Stomach (tissue), 9 donors: ENCODE results near the gene DNAH17. TPM values are rescaled to one million over a fixed set of nuclear protein-coding genes. Genes with fewer than 3 reads are reported as not detected.

Source experiments
- DNase-seq, 2 donors: peaks; one replicate each; pipeline versions ENCODE4 v3.0.0 to v3.0.0-alpha.2; 2013 to 2019
- H3K27ac ChIP-seq, 5 donors: fragments of 200-600 bp in 4 of 5; sonication (generic) in 4 of 5; one replicate each; pipeline ENCODE4 v1.5.1; 2013 to 2019; ENCODE audit warnings: mild to moderate bottlenecking in 1 of 5, moderate library complexity in 1 of 5
- H3K27me3 ChIP-seq, 3 donors: fragments of 200-600 bp; sonication (generic); one replicate each; pipeline ENCODE4 v1.5.1; 2017 to 2019; ENCODE audit warnings: mixed run types in 1 of 3
- H3K36me3 ChIP-seq, 4 donors: fragments of 200-600 bp; sonication (generic); 1 replicate in 3 of 4; 2 replicates in 1 of 4; pipeline ENCODE4 v1.5.1; 2016 to 2019
- H3K4me1 ChIP-seq, 4 donors: fragments of 200-600 bp; sonication (generic); one replicate each; pipeline ENCODE4 v1.5.1; 2016 to 2019
- H3K4me3 ChIP-seq, 4 donors: fragments of 200-600 bp; sonication (generic) in 3 of 4; one replicate each; pipeline ENCODE4 v1.5.1; 2016 to 2019; ENCODE audit warnings: mild to moderate bottlenecking in 1 of 4
- H3K9me3 ChIP-seq, 4 donors: fragments of 200-600 bp; sonication (generic); one replicate each; pipeline ENCODE4 v1.5.1; 2016 to 2019
- CTCF ChIP-seq, 7 experiments: fragments of 450-650 bp in 4 of 7; fragments of 200-600 bp in 3 of 7; sonication (generic) in 3 of 7; IDR thresholded peaks; one replicate each; pipeline ENCODE4 v1.5.1; 2016 to 2019; ENCODE audit warnings: antibody characterized with exemption in 7 of 7, control low read depth in 2 of 7, mild to moderate bottlenecking in 1 of 7
- EP300 ChIP-seq: sonication (generic); formaldehyde crosslinking; IDR thresholded peaks from one replicate; pipeline ENCODE4 v1.6.1; 2017; ENCODE audit warnings: antibody characterized with exemption
- POLR2A ChIP-seq, 4 donors: fragments of 450-650 bp; IDR thresholded peaks; one replicate each; pipeline ENCODE4 v1.6.1; 2016; ENCODE audit warnings: antibody characterized with exemption in 4 of 4, control low read depth in 2 of 4, mild to moderate bottlenecking in 1 of 4, moderate library complexity in 1 of 4
- POLR2AphosphoS5 ChIP-seq, 3 donors: sonication (generic); formaldehyde crosslinking; IDR thresholded peaks; one replicate each; pipeline ENCODE4 v1.6.1; 2016; ENCODE audit warnings: antibody characterized with exemption in 3 of 3
- WGBS, 5 donors: extraction: QIAGEN DNeasy Blood & Tissue Kit in 3 of 5; methylation state at CpG; one replicate each; pipeline versions ENCODE4 v1.1.5 to v1.1.7; 2013 to 2018; 5-methylcytosine and 5-hydroxymethylcytosine counted together
- intact Hi-C: fragments of 100-400 bp; cut with DNase I; formaldehyde crosslinking; loops from one replicate; pipeline ENCODE4 v1.15.1; 2023; ENCODE audit warnings: low total_unique reads
- polyA plus RNA-seq, 3 donors: library from polyadenylated mRNA; stranded (reverse); fragments of 200-250 nt; gene quantifications; one replicate each; pipeline ENCODE4 v1.2.3, GENCODE V29; 2013
- total RNA-seq, 5 donors: library from RNA; depleted of rRNA; stranded (reverse); fragments of >200 nt; gene quantifications; one replicate each; pipeline versions ENCODE4 v1.1.0 to v1.2.3, GENCODE V29; 2014 to 2016
- donor health status: healthy with polysubstance abuse.
- donor health status: Bipolar disorder and iron deficiency.
- donor health status: healthy.

The DNAH17 gene
- total and polyA plus RNA-seq, 8 donors: 0.03 to 2.4 (median 0.45) TPM; not detected in 5

DNA sequence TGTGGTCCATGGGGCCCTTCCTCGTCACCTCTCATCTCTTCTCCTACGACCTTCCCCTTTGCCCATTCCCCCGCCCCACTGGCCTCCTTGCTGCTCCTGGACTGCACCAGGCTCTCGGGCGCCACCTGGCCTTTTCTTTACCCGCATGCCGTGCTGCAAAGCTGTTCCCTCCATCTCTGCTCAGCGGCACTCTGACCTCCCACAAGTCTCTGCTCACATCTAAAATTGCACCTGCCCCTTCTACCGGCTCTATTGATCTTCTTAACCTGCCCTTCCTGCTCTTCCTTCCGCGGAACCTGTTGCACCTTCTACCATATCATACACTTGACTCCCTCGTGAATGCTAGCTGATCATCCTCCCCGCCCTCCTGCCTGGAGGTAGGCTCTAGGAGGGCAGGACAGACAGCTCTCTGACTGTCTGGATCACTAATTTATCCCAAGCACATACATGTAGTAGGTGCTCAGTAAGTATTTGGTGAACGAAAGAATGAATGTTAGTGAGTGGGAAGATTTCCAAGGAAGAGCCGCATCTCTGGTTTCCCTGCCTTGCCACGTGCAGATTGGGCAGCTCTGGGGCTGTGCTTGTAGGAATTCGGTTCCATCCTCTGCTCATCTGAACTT lies 17.3 kb downstream of the DNAH17 start:
- H3K27ac ChIP-seq: no peak overlapping the region
- intact Hi-C loops: no loop called here
- WGBS, 5 donors: 45 to 60% (median 54%) methylated on average over 17 of the region's 17 CpGs
- no peak overlapping the region for H3K4me3 ChIP-seq
- DNase-seq: peak in 1 of 2 donors; percentile 17
- H3K27me3 ChIP-seq: peaks cover 0 to 8% (median 0%) of the 10 kb centered on the region in 3 donors
- H3K4me1 ChIP-seq: peaks cover 0 to 7% (median 3%) of the 10 kb centered on the region in 4 donors
- TF ChIP-seq CTCF (IDR thresholded peaks at IDR 0.05) (peak in 1 of 7 experiments; percentile 18), POLR2AphosphoS5 (IDR thresholded peaks at IDR 0.05) (no peak)
- H3K36me3 ChIP-seq: no peaks in the 10 kb centered on the region
- H3K9me3 ChIP-seq: no peaks in the 10 kb centered on the region

DNA sequence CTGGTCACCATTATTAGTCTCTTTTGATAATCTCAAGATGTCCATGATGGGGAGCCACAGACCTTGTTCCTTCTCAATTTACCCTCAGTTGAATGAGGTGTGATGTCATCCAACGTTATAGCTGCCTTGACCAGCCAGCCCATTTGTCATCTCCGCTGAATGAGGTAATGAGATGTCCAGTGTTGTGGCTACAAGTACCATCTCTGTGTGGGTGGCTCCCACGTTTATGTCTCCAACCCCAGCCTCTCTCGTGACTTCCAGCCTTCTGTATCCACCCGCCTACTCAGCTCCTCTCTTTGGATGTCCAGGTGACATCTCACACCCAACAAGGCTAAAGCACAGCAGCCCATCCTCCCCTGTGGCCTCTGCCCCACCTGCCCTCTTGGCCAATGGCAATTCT lies 18.2 kb downstream of the DNAH17 start:
- intact Hi-C loops: no loop called here
- H3K9me3 ChIP-seq: no peaks in the 10 kb centered on the region
- no peak for TF ChIP-seq POLR2AphosphoS5 (IDR thresholded peaks at IDR 0.05)
- no peak for TF ChIP-seq POLR2A (IDR thresholded peaks at IDR 0.05)
- no peak for TF ChIP-seq EP300
- TF ChIP-seq CTCF (IDR thresholded peaks at IDR 0.05): no peak

GRCh38 chr17:78558181-78558850 lies 18.9 kb downstream of the DNAH17 start:
- no peaks in the 10 kb centered on the region for H3K9me3 ChIP-seq
- intact Hi-C loops: no loop called here
- H3K27ac ChIP-seq: no peak overlapping the region
- H3K36me3 ChIP-seq: no peaks in the 10 kb centered on the region
- no peak overlapping the region for H3K4me3 ChIP-seq
- no peak for DNase-seq
- peaks cover 0 to 8% (median 0%) of the 10 kb centered on the region in 3 donors for H3K27me3 ChIP-seq
- no peak for TF ChIP-seq POLR2A (IDR thresholded peaks at IDR 0.05)
- TF ChIP-seq EP300: no peak
- TF ChIP-seq POLR2AphosphoS5 (IDR thresholded peaks at IDR 0.05): peak in 1 of 3 donors; percentile 21
- no peak for TF ChIP-seq CTCF (IDR thresholded peaks at IDR 0.05)
- WGBS, 5 donors: 74 to 85% (median 81%) methylated on average over 9 to 10 of the region's 10 CpGs
- H3K4me1 ChIP-seq: peaks cover 0 to 7% (median 3%) of the 10 kb centered on the region in 4 donors

More for the DNA sequence above, 18.2 kb downstream of the DNAH17 start:
- Histone ChIP-seq H3K27ac (no peak overlapping the region), H3K4me3 (no peak overlapping the region), H3K36me3 (no peaks in the 10 kb centered on the region), H3K27me3 (peaks cover 0 to 8% (median 0%) of the 10 kb centered on the region in 3 donors), H3K4me1 (peaks cover 0 to 7% (median 3%) of the 10 kb centered on the region in 4 donors)
- no peak for DNase-seq
- WGBS, 5 donors: 78 to 89% (median 80%) methylated on average over 5 of the region's 5 CpGs

DNA sequence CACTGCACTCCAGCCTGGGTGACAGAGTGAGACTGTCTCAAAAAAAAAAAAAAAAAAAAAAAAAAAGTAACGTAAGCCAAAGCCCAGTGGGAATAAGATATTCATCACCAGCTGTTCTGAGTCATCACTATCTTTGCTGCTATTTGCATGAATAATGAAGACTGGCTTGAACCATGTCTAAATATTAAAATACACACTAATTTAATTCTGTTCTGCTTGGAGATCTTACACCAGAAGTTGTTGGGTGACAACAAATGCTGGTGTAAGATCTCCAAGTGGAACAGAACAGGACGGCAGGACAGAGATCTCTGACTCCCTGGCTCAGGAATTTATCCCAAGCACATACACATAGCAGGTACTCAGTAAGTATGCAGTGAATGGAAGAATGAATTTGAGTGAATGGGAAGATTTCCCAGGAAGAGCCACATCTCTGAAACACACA lies 19.6 kb downstream of the DNAH17 start:
- Histone ChIP-seq H3K27ac (no peak overlapping the region), H3K9me3 (no peaks in the 10 kb centered on the region), H3K36me3 (no peaks in the 10 kb centered on the region), H3K27me3 (peaks cover 0 to 8% (median 0%) of the 10 kb centered on the region in 3 donors), H3K4me1 (peaks cover 0 to 2% (median under 1%) of the 10 kb centered on the region in 4 donors), H3K4me3 (no peak overlapping the region)
- WGBS, 5 donors: 23 to 60% (median 52%) methylated on average over 2 of the region's 2 CpGs
- no peak for DNase-seq
- TF ChIP-seq CTCF (IDR thresholded peaks at IDR 0.05) (no peak), POLR2A (IDR thresholded peaks at IDR 0.05) (no peak), POLR2AphosphoS5 (IDR thresholded peaks at IDR 0.05) (no peak), EP300 (no peak)
- intact Hi-C loops: no loop called here
